MCF 10A (cell line): ENCODE measurements around the gene ATRN. TPM values are rescaled to one million over a fixed set of nuclear protein-coding genes. Genes with fewer than 3 reads are reported as not detected.

Experiments
- BruUV-seq: library from RNA; stranded (reverse); fragments of 400-500 nt; replicated peaks from 2 replicates; lab custom pipeline; 2021; lab: Mats Ljungman, UMichigan
- CTCF ChIA-PET: fragments of 300-600 bp; sonication (Branson Sonifier 250); formaldehyde crosslinking; extraction: SDS; loops from one replicate; lab custom pipeline; 2021; ENCODE audit warnings: antibody characterized with exemption, inconsistent platforms; lab: Yijun Ruan, JAX
- POLR2A ChIA-PET: fragments of 300-600, 350-650 bp; sonication (Branson Sonifier 250); formaldehyde crosslinking; extraction: SDS; loops from one replicate; lab custom pipeline; 2020; ENCODE audit warnings: antibody characterized with exemption, inconsistent platforms; lab: Yijun Ruan, JAX
- DNase-seq: peaks from one replicate; pipeline ENCODE4 v3.0.0-alpha.2; 2018; ENCODE audit not compliant: unreplicated experiment
- H3K27ac Mint-ChIP-seq: one replicate; pipeline ENCODE4 v1.8.0; 2022; ENCODE audit warnings: mild to moderate bottlenecking, low read depth, mixed read lengths; ENCODE audit not compliant: unreplicated experiment
- H3K27me3 Mint-ChIP-seq: one replicate; pipeline ENCODE4 v1.8.0; 2022; ENCODE audit warnings: mixed read lengths; ENCODE audit not compliant: insufficient read depth, unreplicated experiment
- H3K36me3 Mint-ChIP-seq: one replicate; pipeline ENCODE4 v1.8.0; 2022; ENCODE audit warnings: mild to moderate bottlenecking, moderate library complexity, mixed read lengths; ENCODE audit not compliant: insufficient read depth, unreplicated experiment
- H3K4me1 Mint-ChIP-seq: one replicate; pipeline ENCODE4 v1.8.0; 2022; ENCODE audit warnings: mixed read lengths; ENCODE audit not compliant: insufficient read depth, unreplicated experiment
- H3K4me3 Mint-ChIP-seq: one replicate; pipeline ENCODE4 v1.8.0; 2022; ENCODE audit warnings: mild to moderate bottlenecking, moderate library complexity, mixed read lengths; ENCODE audit not compliant: unreplicated experiment
- H3K9me3 Mint-ChIP-seq: one replicate; pipeline ENCODE4 v1.8.0; 2022; ENCODE audit warnings: mixed read lengths; ENCODE audit not compliant: unreplicated experiment
- intact Hi-C: fragments of 100-400 bp; cut with micrococcal nuclease; formaldehyde crosslinking; loops from 2 replicates; pipeline ENCODE4 v1.14.1; 2022
- total RNA-seq: library from RNA; stranded (reverse); gene quantifications from 2 replicates; pipeline ENCODE4 v1.2.3, GENCODE V29; 2022
- TF ChIP-seq, protein P1 (sequence below): fragments of 200-600 bp; IDR thresholded peaks from one replicate; pipeline ENCODE4 v1.8.0; 2022; ENCODE audit warnings: antibody characterized with exemption, mild to moderate bottlenecking; ENCODE audit not compliant: unreplicated experiment

Gene ATRN
- total RNA-seq, 1 experiment from 2014 or later, result 29.7 TPM

DNA sequence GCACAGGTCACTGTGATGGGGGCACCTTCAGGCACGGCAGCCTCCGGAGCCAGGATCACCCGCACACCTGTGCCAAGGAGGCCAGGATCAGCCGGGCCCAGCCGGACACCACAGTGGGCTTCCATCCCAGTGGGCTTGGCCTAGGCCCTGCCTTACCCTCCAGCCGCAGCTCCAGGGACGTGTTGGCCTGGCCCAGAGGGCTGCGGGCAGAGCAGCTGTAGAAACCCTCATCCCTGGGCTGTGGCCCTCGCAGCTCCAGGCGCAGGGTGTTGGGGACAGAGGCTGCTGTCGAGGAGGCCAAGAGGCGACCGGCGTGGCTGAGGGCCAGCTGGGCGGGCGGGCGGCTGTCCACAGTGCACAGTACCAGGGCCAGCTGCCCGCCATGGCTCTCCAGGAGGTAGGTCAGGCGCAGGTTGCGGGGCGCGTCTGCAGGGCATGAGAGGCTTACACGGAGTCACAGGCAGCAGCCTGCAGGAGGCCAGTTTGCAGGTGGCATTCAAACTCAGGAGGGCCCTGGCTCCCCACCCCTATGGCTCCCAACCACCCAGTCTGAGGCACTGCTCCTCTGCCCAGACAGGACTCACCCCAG lies 222.0 kb downstream of the ATRN start:
- ChIA-PET POLR2A (no interaction called here), CTCF (interaction anchor here (0.5 to 4.2 kb wide), 7 partner anchors 15 to 999 kb away, joined by 3 to 22 read pairs (median 4); no protein-coding TSS in a partner anchor)
- intact Hi-C loops, result no loop called here
- H3K4me1 Mint-ChIP-seq, result peaks cover 2% of the 10 kb centered on the region
- no peaks in the 10 kb centered on the region for H3K27me3 Mint-ChIP-seq
- H3K9me3 Mint-ChIP-seq, result no peaks in the 10 kb centered on the region
- H3K27ac Mint-ChIP-seq, result no peak overlapping the region
- H3K36me3 Mint-ChIP-seq, result no peaks in the 10 kb centered on the region
- no peak for DNase-seq
- TF ChIP-seq, protein P1, sequence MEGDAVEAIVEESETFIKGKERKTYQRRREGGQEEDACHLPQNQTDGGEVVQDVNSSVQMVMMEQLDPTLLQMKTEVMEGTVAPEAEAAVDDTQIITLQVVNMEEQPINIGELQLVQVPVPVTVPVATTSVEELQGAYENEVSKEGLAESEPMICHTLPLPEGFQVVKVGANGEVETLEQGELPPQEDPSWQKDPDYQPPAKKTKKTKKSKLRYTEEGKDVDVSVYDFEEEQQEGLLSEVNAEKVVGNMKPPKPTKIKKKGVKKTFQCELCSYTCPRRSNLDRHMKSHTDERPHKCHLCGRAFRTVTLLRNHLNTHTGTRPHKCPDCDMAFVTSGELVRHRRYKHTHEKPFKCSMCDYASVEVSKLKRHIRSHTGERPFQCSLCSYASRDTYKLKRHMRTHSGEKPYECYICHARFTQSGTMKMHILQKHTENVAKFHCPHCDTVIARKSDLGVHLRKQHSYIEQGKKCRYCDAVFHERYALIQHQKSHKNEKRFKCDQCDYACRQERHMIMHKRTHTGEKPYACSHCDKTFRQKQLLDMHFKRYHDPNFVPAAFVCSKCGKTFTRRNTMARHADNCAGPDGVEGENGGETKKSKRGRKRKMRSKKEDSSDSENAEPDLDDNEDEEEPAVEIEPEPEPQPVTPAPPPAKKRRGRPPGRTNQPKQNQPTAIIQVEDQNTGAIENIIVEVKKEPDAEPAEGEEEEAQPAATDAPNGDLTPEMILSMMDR, result no peak
- no peak overlapping the region for H3K4me3 Mint-ChIP-seq
- BruUV-seq, result no TSS peak

DNA sequence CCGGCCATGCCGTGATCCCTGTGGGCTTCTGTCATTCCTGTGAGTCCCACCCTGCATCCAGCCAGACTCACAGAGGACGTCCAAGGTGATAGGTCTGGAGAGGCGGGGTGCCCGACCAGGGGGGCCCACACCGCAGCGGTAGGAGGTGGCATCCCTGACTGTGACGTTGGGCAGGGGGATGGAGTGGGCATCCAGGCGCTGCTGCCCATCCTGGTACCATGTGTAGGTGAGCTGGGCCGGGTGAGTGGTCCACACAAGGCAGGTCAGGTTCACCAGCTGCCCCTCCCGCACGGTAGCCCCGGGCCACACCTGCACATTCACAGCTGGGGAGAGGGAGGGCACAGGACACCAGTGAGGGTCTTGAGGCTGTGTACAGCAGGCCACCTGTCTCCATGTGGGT lies 222.6 kb downstream of the ATRN start:
- POLR2A ChIA-PET, result no interaction called here
- Mint-ChIP-seq H3K9me3 (no peaks in the 10 kb centered on the region), H3K4me1 (no peaks in the 10 kb centered on the region), H3K4me3 (no peak overlapping the region), H3K27ac (no peak overlapping the region), H3K27me3 (no peaks in the 10 kb centered on the region), H3K36me3 (no peaks in the 10 kb centered on the region)
- DNase-seq, result no peak
- TF ChIP-seq, protein P1, result no peak
- intact Hi-C loops, result no loop called here
- CTCF ChIA-PET, result interaction anchor here (0.6 to 4.2 kb wide), 3 partner anchors 17 to 1000 kb away, joined by 3 to 22 read pairs (median 3); no protein-coding TSS in a partner anchor
- BruUV-seq, result no TSS peak

- TF ChIP-seq, protein P1, result no peak
- BruUV-seq, result no TSS peak
- ChIA-PET CTCF (interaction anchor here (0.7 to 6.9 kb wide), 6 partner anchors 9 to 25 kb away, joined by 3 to 49 read pairs (median 4); partner anchors contain the start of gene SIGLEC1), POLR2A (interaction anchor here (0.6 kb wide), 1 partner anchor 459 kb away, joined by 3 read pairs; no protein-coding TSS in a partner anchor)
- Mint-ChIP-seq H3K27me3 (no peaks in the 10 kb centered on the region), H3K27ac (no peak overlapping the region), H3K9me3 (no peaks in the 10 kb centered on the region), H3K4me3 (no peak overlapping the region), H3K36me3 (no peaks in the 10 kb centered on the region), H3K4me1 (no peaks in the 10 kb centered on the region)
- intact Hi-C loops, result no loop called here
- no peak for DNase-seq
These were observed 224.0 kb downstream of the ATRN start for GRCh38 chr20:3694864-3695263.

GRCh38 chr20:3696200-3696599 lies 225.4 kb downstream of the ATRN start:
- no TSS peak for BruUV-seq

More at GRCh38 chr20:3696200-3696599, 225.4 kb downstream of the ATRN start:
- no peaks in the 10 kb centered on the region for H3K9me3 Mint-ChIP-seq
- no peak overlapping the region for H3K4me3 Mint-ChIP-seq
- ChIA-PET CTCF (interaction anchor here (0.6 to 6.9 kb wide), 10 partner anchors 8 to 28 kb away, joined by 3 to 49 read pairs (median 6); partner anchors contain the start of gene SIGLEC1), POLR2A (interaction anchor here (0.7 to 1.2 kb wide), 2 partner anchors 15 to 843 kb away, joined by 3 read pairs; no protein-coding TSS in a partner anchor)
- no peaks in the 10 kb centered on the region for H3K36me3 Mint-ChIP-seq
- TF ChIP-seq, protein P1, result peak; percentile 44
- DNase-seq, result no peak
- no peak overlapping the region for H3K27ac Mint-ChIP-seq
- no peaks in the 10 kb centered on the region for H3K27me3 Mint-ChIP-seq
- no peaks in the 10 kb centered on the region for H3K4me1 Mint-ChIP-seq
- intact Hi-C loops, result no loop called here
